IPS-20b (cell line): Measurements from ENCODE around the gene PCYOX1L.

ENCODE experiments used
- H3K27ac ChIP-seq: one replicate; pipeline ENCODE4 v1.5.1; 2013; ENCODE audit warnings: low read length
- H3K27me3 ChIP-seq: 2 replicates; pipeline ENCODE4 v1.6.1; 2013; ENCODE audit warnings: mild to moderate bottlenecking, low read length, inconsistent platforms; ENCODE audit not compliant: insufficient read depth
- H3K36me3 ChIP-seq: 2 replicates; pipeline ENCODE4 v1.6.1; 2013; ENCODE audit warnings: low read depth, mild to moderate bottlenecking, inconsistent platforms, low read length, moderate library complexity; ENCODE audit not compliant: insufficient read depth
- H3K4me1 ChIP-seq: 2 replicates; pipeline ENCODE4 v1.6.1; 2013; ENCODE audit warnings: mild to moderate bottlenecking, control low read depth, inconsistent platforms, low read length, moderate library complexity; ENCODE audit not compliant: insufficient read depth
- H3K4me3 ChIP-seq: 2 replicates; pipeline ENCODE4 v1.5.1; 2013; ENCODE audit warnings: mild to moderate bottlenecking, low read length, inconsistent platforms
- H3K9ac ChIP-seq: 2 replicates; pipeline ENCODE4 v1.6.1; 2013; ENCODE audit warnings: low read depth, mild to moderate bottlenecking, inconsistent platforms, low read length, moderate library complexity
- H3K9me3 ChIP-seq: 2 replicates; pipeline ENCODE4 v1.6.1; 2013; ENCODE audit warnings: mild to moderate bottlenecking, low read depth, low read length, inconsistent platforms; ENCODE audit not compliant: insufficient read depth

Gene PCYOX1L

GRCh38 chr5:149360272-149360671 lies 2.4 kb downstream of the PCYOX1L start:
- Histone ChIP-seq H3K4me3 (no peak overlapping the region), H3K4me1 (no peaks in the 10 kb centered on the region), H3K27ac (no peak overlapping the region), H3K9me3 (no peaks in the 10 kb centered on the region), H3K9ac (no peak overlapping the region), H3K27me3 (no peaks in the 10 kb centered on the region), H3K36me3 (peaks cover 10% of the 10 kb centered on the region; the same call in 1 of the 2 replicates)

GRCh38 chr5:149362541-149362940 lies 4.7 kb downstream of the PCYOX1L start:
- H3K27ac ChIP-seq = no peak overlapping the region

GRCh38 chr5:149363358-149363757 lies 5.5 kb downstream of the PCYOX1L start:
- H3K27me3 ChIP-seq = no peaks in the 10 kb centered on the region
- no peaks in the 10 kb centered on the region for H3K4me1 ChIP-seq
- H3K36me3 ChIP-seq = 0 out of 2 replicates have a peak, but pooled peaks cover 2% of the 10 kb centered on the region

More at GRCh38 chr5:149362541-149362940, 4.7 kb downstream of the PCYOX1L start:
- H3K9ac ChIP-seq = no peak overlapping the region
- no peaks in the 10 kb centered on the region for H3K4me1 ChIP-seq
- H3K4me3 ChIP-seq = no peak overlapping the region
- H3K9me3 ChIP-seq = no peaks in the 10 kb centered on the region
- no peaks in the 10 kb centered on the region for H3K27me3 ChIP-seq
- no peaks in the 10 kb centered on the region for H3K36me3 ChIP-seq

GRCh38 chr5:149363936-149364335 lies 6.1 kb downstream of the PCYOX1L start:
- 0 out of 2 replicates have a peak, but pooled peaks cover 3% of the 10 kb centered on the region for H3K36me3 ChIP-seq
- no peak overlapping the region for H3K27ac ChIP-seq
- no peak overlapping the region for H3K9ac ChIP-seq
- no peak overlapping the region for H3K4me3 ChIP-seq
- H3K9me3 ChIP-seq = no peaks in the 10 kb centered on the region
- H3K4me1 ChIP-seq = no peaks in the 10 kb centered on the region
- no peaks in the 10 kb centered on the region for H3K27me3 ChIP-seq

More at GRCh38 chr5:149363358-149363757, 5.5 kb downstream of the PCYOX1L start:
- Histone ChIP-seq H3K4me3 (no peak overlapping the region), H3K9me3 (no peaks in the 10 kb centered on the region), H3K27ac (no peak overlapping the region), H3K9ac (no peak overlapping the region)

GRCh38 chr5:149364719-149365118 lies 6.9 kb downstream of the PCYOX1L start:
- no peaks in the 10 kb centered on the region for H3K4me1 ChIP-seq
- H3K36me3 ChIP-seq = 0 out of 2 replicates have a peak, but pooled peaks cover 3% of the 10 kb centered on the region
- no peak overlapping the region for H3K27ac ChIP-seq
- H3K9me3 ChIP-seq = no peaks in the 10 kb centered on the region
- H3K9ac ChIP-seq = no peak overlapping the region
- no peak overlapping the region for H3K4me3 ChIP-seq
- H3K27me3 ChIP-seq = no peaks in the 10 kb centered on the region

GRCh38 chr5:149365418-149365817 lies 7.6 kb downstream of the PCYOX1L start:
- Histone ChIP-seq H3K27me3 (no peaks in the 10 kb centered on the region), H3K36me3 (0 out of 2 replicates have a peak, but pooled peaks cover 3% of the 10 kb centered on the region), H3K9me3 (no peaks in the 10 kb centered on the region), H3K4me3 (no peak overlapping the region), H3K9ac (no peak overlapping the region), H3K27ac (no peak overlapping the region), H3K4me1 (no peaks in the 10 kb centered on the region)

- no peaks in the 10 kb centered on the region for H3K4me1 ChIP-seq
- H3K36me3 ChIP-seq = 0 out of 2 replicates have a peak, but pooled peaks cover 3% of the 10 kb centered on the region
- no peak overlapping the region for H3K9ac ChIP-seq
- H3K27me3 ChIP-seq = no peaks in the 10 kb centered on the region
- H3K27ac ChIP-seq = no peak overlapping the region
- H3K4me3 ChIP-seq = no peak overlapping the region
- no peaks in the 10 kb centered on the region for H3K9me3 ChIP-seq
Observed at GRCh38 chr5:149366169-149366729, 8.4 kb downstream of the PCYOX1L start.

- no peak overlapping the region for H3K9ac ChIP-seq
Observed at GRCh38 chr5:149367249-149367971, 9.6 kb downstream of the PCYOX1L start.

GRCh38 chr5:149367972-149368645 lies 10.3 kb downstream of the PCYOX1L start:
- 0 out of 2 replicates have a peak, but pooled peaks cover 3% of the 10 kb centered on the region for H3K36me3 ChIP-seq
- no peak overlapping the region for H3K9ac ChIP-seq
- H3K4me3 ChIP-seq = no peak overlapping the region
- H3K27me3 ChIP-seq = no peaks in the 10 kb centered on the region
- no peaks in the 10 kb centered on the region for H3K9me3 ChIP-seq
- H3K4me1 ChIP-seq = no peaks in the 10 kb centered on the region
- H3K27ac ChIP-seq = no peak overlapping the region

More at GRCh38 chr5:149367249-149367971, 9.6 kb downstream of the PCYOX1L start:
- no peaks in the 10 kb centered on the region for H3K27me3 ChIP-seq
- no peaks in the 10 kb centered on the region for H3K4me1 ChIP-seq
- H3K36me3 ChIP-seq = 0 out of 2 replicates have a peak, but pooled peaks cover 3% of the 10 kb centered on the region
- no peaks in the 10 kb centered on the region for H3K9me3 ChIP-seq
- no peak overlapping the region for H3K4me3 ChIP-seq
- H3K27ac ChIP-seq = no peak overlapping the region

GRCh38 chr5:149370878-149371277 lies 13.0 kb downstream of the PCYOX1L start:
- Histone ChIP-seq H3K9me3 (no peaks in the 10 kb centered on the region), H3K36me3 (0 out of 2 replicates have a peak, but pooled peaks cover 3% of the 10 kb centered on the region), H3K27ac (no peak overlapping the region), H3K4me3 (no peak overlapping the region), H3K9ac (no peak overlapping the region), H3K27me3 (no peaks in the 10 kb centered on the region), H3K4me1 (no peaks in the 10 kb centered on the region)

- Histone ChIP-seq H3K9ac (no peak overlapping the region), H3K9me3 (no peaks in the 10 kb centered on the region), H3K4me3 (no peak overlapping the region), H3K36me3 (0 out of 2 replicates have a peak, but pooled peaks cover 3% of the 10 kb centered on the region), H3K4me1 (no peaks in the 10 kb centered on the region), H3K27me3 (no peaks in the 10 kb centered on the region), H3K27ac (no peak overlapping the region)
Observed at GRCh38 chr5:149371296-149371962, 13.6 kb downstream of the PCYOX1L start.
